GM12878 (cell line): Measurements from ENCODE around the gene HMCN2.

Experiments
- CTCF ChIP-seq, 3 experiments: IDR thresholded peaks in 2 of 3; conservative IDR thresholded peaks in 1 of 3; 2 replicates each; pipeline ENCODE4 v1.5.1; 2011; ENCODE audit warnings: low read depth in 3 of 3, low read length in 3 of 3, mild to moderate bottlenecking in 3 of 3, control low read depth in 2 of 3, moderate library complexity in 2 of 3, inconsistent platforms in 1 of 3, mixed read lengths in 1 of 3; ENCODE audit not compliant: control insufficient read depth in 2 of 3, insufficient read depth in 1 of 3; ENCODE audit errors: extremely low read depth in 1 of 3
- PBX3 ChIP-seq: IDR thresholded peaks from 2 replicates; pipeline ENCODE4 v1.6.1; 2011; ENCODE audit warnings: mild to moderate bottlenecking, low read depth, low read length, moderate library complexity; ENCODE audit not compliant: insufficient replicate concordance
- STAT3 ChIP-seq: IDR thresholded peaks from 2 replicates; pipeline ENCODE4 v1.6.1; 2011; ENCODE audit warnings: low read depth, low read length, improper control_type of control experiment
- SUPT20H ChIP-seq: IDR thresholded peaks from 2 replicates; pipeline ENCODE4 v1.6.1; 2011; ENCODE audit warnings: low read depth, mild to moderate bottlenecking, low read length, moderate library complexity, borderline replicate concordance; ENCODE audit not compliant: control insufficient read depth

GRCh38 chr9:130467316-130467715 lies 201.8 kb downstream of the HMCN2 start:
- TF ChIP-seq CTCF (IDR thresholded peaks at IDR 0.05 in 2 of 3, conservative IDR thresholded peaks at IDR 0.05 in 1 of 3; ENCODE audit: control insufficient read depth in 2 of 3, extremely low read depth in 1 of 3, insufficient read depth in 1 of 3, low read depth in 3 of 3, low read length in 3 of 3), result no peak
- TF ChIP-seq STAT3, result no peak
- no peak for TF ChIP-seq PBX3
- no peak for TF ChIP-seq SUPT20H
